SK-N-SH (cell line): ENCODE results near the gene PLA2G4B. TPM values are rescaled to one million over a fixed set of nuclear protein-coding genes. Genes with fewer than 3 reads are reported as not detected.

ENCODE experiments used
- CTCF ChIA-PET: fragments of 300-600, 350-600 bp; formaldehyde crosslinking; extraction: SDS; loops from one replicate; lab custom pipeline; 2021; lab: Yijun Ruan, JAX
- POLR2A ChIA-PET: fragments of 350-600 bp; sonication (Branson Sonifier 250); formaldehyde crosslinking; extraction: SDS; loops from one replicate; lab custom pipeline; 2020; ENCODE audit warnings: antibody characterized with exemption, inconsistent platforms; lab: Yijun Ruan, JAX
- DNase-seq: peaks from one replicate; pipeline ENCODE4 v3.0.0; 2012
- H2AFZ ChIP-seq: fragments of 200-600 bp; sonication (generic); 2 replicates; pipeline ENCODE4 v1.8.1; 2016; ENCODE audit warnings: antibody characterized with exemption, mild to moderate bottlenecking, low read depth
- H3F3A ChIP-seq: fragments of 200-600 bp; sonication (generic); replicated peaks from 2 replicates; pipeline ENCODE3; 2016; ENCODE audit warnings: antibody characterized with exemption, mild to moderate bottlenecking; ENCODE audit not compliant: insufficient read depth
- H3K27ac ChIP-seq, 2 experiments: fragments of 200-500 bp in 1 of 2; fragments of 200-600 bp in 1 of 2; sonication (Bioruptor generic) in 1 of 2; sonication (generic), shearing (Covaris generic) in 1 of 2; 2 replicates each; pipeline versions ENCODE4 v1.5.1 to v1.6.1; 2014 to 2016; ENCODE audit warnings: low read depth in 2 of 2, inconsistent platforms in 1 of 2, low read length in 1 of 2, mild to moderate bottlenecking in 1 of 2, mixed read lengths in 1 of 2
- H3K27me3 ChIP-seq: fragments of 200-600 bp; sonication (generic), shearing (Covaris generic); 2 replicates; pipeline ENCODE4 v1.6.1; 2016; ENCODE audit warnings: mixed run types; ENCODE audit not compliant: insufficient read depth
- H3K36me3 ChIP-seq, 2 experiments: fragments of 200-500 bp in 1 of 2; fragments of 200-600 bp in 1 of 2; sonication (Bioruptor generic) in 1 of 2; sonication (generic) in 1 of 2; replicated peaks in 1 of 2; 2 replicates each; pipeline versions ENCODE3 to v1.5.1; 2014 to 2016; ENCODE audit warnings: low read length in 1 of 2, mild to moderate bottlenecking in 1 of 2; ENCODE audit not compliant: insufficient read depth in 2 of 2, control insufficient read depth in 1 of 2
- H3K4me1 ChIP-seq, 2 experiments: fragments of 200-500 bp in 1 of 2; fragments of 200-600 bp in 1 of 2; sonication (Bioruptor generic) in 1 of 2; sonication (generic), shearing (Covaris generic) in 1 of 2; 2 replicates each; pipeline versions ENCODE4 v1.5.1 to v1.6.1; 2014 to 2016; ENCODE audit warnings: low read depth in 1 of 2, low read length in 1 of 2, mixed run types in 1 of 2; ENCODE audit not compliant: insufficient read depth in 2 of 2, control insufficient read depth in 1 of 2
- H3K4me2 ChIP-seq: fragments of 200-600 bp; sonication (generic), shearing (Covaris generic); 2 replicates; pipeline ENCODE4 v1.6.1; 2017; ENCODE audit warnings: mixed run types
- H3K4me3 ChIP-seq, 2 experiments: fragments of 200-500 bp in 1 of 2; fragments of 200-600 bp in 1 of 2; sonication (Bioruptor generic) in 1 of 2; sonication (generic), shearing (Covaris generic) in 1 of 2; 2 replicates each; pipeline versions ENCODE4 v1.5.1 to v1.8.1; 2014 to 2016; ENCODE audit warnings: low read depth in 2 of 2, inconsistent platforms in 1 of 2, low read length in 1 of 2, mild to moderate bottlenecking in 1 of 2, mixed read lengths in 1 of 2, moderate library complexity in 1 of 2
- H3K79me2 ChIP-seq: fragments of 200-600 bp; sonication (generic); 2 replicates; pipeline ENCODE4 v1.8.1; 2017; ENCODE audit warnings: mild to moderate bottlenecking; ENCODE audit not compliant: insufficient read depth
- H3K9ac ChIP-seq: fragments of 200-600 bp; sonication (generic); 2 replicates; pipeline ENCODE4 v1.6.1; 2017; ENCODE audit warnings: mixed run types
- H3K9me2 ChIP-seq: fragments of 200-600 bp; sonication (generic); 2 replicates; pipeline ENCODE4 v1.6.1; 2017; ENCODE audit warnings: mixed run types
- H3K9me3 ChIP-seq: fragments of 200-600 bp; sonication (generic); 2 replicates; pipeline ENCODE4 v1.6.1; 2017; ENCODE audit warnings: mixed run types, mild to moderate bottlenecking, moderate library complexity
- H4K20me1 ChIP-seq: fragments of 200-600 bp; sonication (generic); 2 replicates; pipeline ENCODE4 v1.6.1; 2017; ENCODE audit warnings: mild to moderate bottlenecking, mixed run types; ENCODE audit not compliant: insufficient read depth
- CHD2 ChIP-seq: fragments of 150-350 bp; IDR thresholded peaks from 2 replicates; pipeline ENCODE4 v1.6.1; 2018; ENCODE audit warnings: low read length; ENCODE audit not compliant: partially characterized antibody
- CTCF ChIP-seq: fragments of 200-600 bp; sonication (generic); IDR thresholded peaks from 2 replicates; pipeline ENCODE4 v1.6.1; 2017; ENCODE audit warnings: antibody characterized with exemption, mild to moderate bottlenecking, moderate library complexity
- FOSL2 ChIP-seq: IDR thresholded peaks from 2 replicates; pipeline ENCODE4 v1.4.0; 2012; ENCODE audit warnings: low read depth, mild to moderate bottlenecking, moderate library complexity, borderline replicate concordance
- FOXJ3 ChIP-seq: sonication (generic); formaldehyde crosslinking; IDR thresholded peaks from 2 replicates; pipeline ENCODE4 v1.5.1; 2020; ENCODE audit warnings: mild to moderate bottlenecking, missing genetic modification reagents
- JUND ChIP-seq: IDR thresholded peaks from 2 replicates; pipeline ENCODE4 v1.4.0; 2012
- MAX ChIP-seq: IDR thresholded peaks from 2 replicates; pipeline ENCODE4 v1.4.0; 2012; ENCODE audit warnings: low read depth
- MEF2A ChIP-seq: IDR thresholded peaks from 2 replicates; pipeline ENCODE4 v1.4.0; 2012; ENCODE audit warnings: low read depth, borderline replicate concordance
- NFIC ChIP-seq: IDR thresholded peaks from 2 replicates; pipeline ENCODE4 v1.4.0; 2012; ENCODE audit warnings: borderline replicate concordance
- POLR2AphosphoS5 ChIP-seq: IDR thresholded peaks from 2 replicates; pipeline ENCODE4 v1.6.1; 2012; ENCODE audit warnings: low read depth, low read length
- RAD21 ChIP-seq: IDR thresholded peaks from 2 replicates; pipeline ENCODE4 v1.6.1; 2012; ENCODE audit warnings: mild to moderate bottlenecking, low read length
- RCOR1 ChIP-seq: fragments of 150-350 bp; IDR thresholded peaks from 2 replicates; pipeline ENCODE4 v1.6.1; 2017; ENCODE audit warnings: antibody characterized with exemption, low read length
- RFX5 ChIP-seq: IDR thresholded peaks from 2 replicates; pipeline ENCODE4 v1.6.1; 2012; ENCODE audit warnings: mild to moderate bottlenecking, improper control_type of control experiment, low read length
- RXRA ChIP-seq: IDR thresholded peaks from 2 replicates; pipeline ENCODE4 v1.4.0; 2012; ENCODE audit warnings: low read depth, mild to moderate bottlenecking, borderline replicate concordance
- TCF12 ChIP-seq: IDR thresholded peaks from 2 replicates; pipeline ENCODE4 v1.4.0; 2012
- YY1 ChIP-seq: IDR thresholded peaks from 2 replicates; pipeline ENCODE4 v1.4.0; 2012; ENCODE audit warnings: low read depth, mild to moderate bottlenecking
- ZBTB33 ChIP-seq: IDR thresholded peaks from 2 replicates; pipeline ENCODE4 v1.4.0; 2012; ENCODE audit warnings: low read depth, borderline replicate concordance
- WGBS: methylation state at CpG from one replicate; pipeline ENCODE4 v1.1.6; 2017; ENCODE audit warnings: low lambda C conversion rate; 5-methylcytosine and 5-hydroxymethylcytosine counted together
- polyA plus RNA-seq, 3 experiments: library from polyadenylated mRNA; depleted of rRNA; stranded (reverse); fragments of >200 nt; gene quantifications; 2 replicates each; pipeline ENCODE4 v1.2.3, GENCODE V29; 2012
- TF ChIP-seq, protein P1 (sequence below): fragments of 150-350 bp; IDR thresholded peaks from 2 replicates; pipeline ENCODE4 v1.6.1; 2017; ENCODE audit warnings: antibody characterized with exemption, low read length, low read depth, borderline replicate concordance
- TF ChIP-seq, protein P2 (sequence below): IDR thresholded peaks from 2 replicates; pipeline ENCODE4 v1.4.0; 2012; ENCODE audit warnings: low read depth, borderline replicate concordance
- TF ChIP-seq, protein P3 (sequence below): IDR thresholded peaks from 2 replicates; pipeline ENCODE4; 2012
- TF ChIP-seq, protein P4 (sequence below): fragments of 150-350 bp; IDR thresholded peaks from 2 replicates; pipeline ENCODE4 v1.6.1; 2016; ENCODE audit warnings: mild to moderate bottlenecking, low read depth, low read length

PLA2G4B gene
- polyA plus RNA-seq, 1 of the 3 experiments (the other 2 are of a cell fraction): 5.3 TPM

DNA sequence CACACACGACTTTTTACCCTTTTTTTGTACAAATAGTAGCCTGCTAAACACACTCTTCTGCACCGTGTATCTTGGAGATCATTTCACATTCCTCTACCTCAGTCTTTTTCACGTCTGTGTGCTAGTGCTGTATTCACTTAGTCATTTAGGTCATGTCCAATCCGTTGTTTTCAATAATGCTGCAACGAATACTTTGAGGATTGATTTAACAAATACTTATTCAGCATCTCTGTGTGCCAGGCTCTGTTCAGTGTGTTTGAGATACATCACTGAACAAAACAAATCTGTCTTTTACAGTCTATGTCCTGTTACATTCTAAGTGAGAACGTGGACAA is 9.9 kb upstream of the PLA2G4B start (continued):
- TF ChIP-seq, protein P1, sequence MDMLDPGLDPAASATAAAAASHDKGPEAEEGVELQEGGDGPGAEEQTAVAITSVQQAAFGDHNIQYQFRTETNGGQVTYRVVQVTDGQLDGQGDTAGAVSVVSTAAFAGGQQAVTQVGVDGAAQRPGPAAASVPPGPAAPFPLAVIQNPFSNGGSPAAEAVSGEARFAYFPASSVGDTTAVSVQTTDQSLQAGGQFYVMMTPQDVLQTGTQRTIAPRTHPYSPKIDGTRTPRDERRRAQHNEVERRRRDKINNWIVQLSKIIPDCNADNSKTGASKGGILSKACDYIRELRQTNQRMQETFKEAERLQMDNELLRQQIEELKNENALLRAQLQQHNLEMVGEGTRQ: no peak
- TF ChIP-seq, all 33 proteins: peak for 0

DNA sequence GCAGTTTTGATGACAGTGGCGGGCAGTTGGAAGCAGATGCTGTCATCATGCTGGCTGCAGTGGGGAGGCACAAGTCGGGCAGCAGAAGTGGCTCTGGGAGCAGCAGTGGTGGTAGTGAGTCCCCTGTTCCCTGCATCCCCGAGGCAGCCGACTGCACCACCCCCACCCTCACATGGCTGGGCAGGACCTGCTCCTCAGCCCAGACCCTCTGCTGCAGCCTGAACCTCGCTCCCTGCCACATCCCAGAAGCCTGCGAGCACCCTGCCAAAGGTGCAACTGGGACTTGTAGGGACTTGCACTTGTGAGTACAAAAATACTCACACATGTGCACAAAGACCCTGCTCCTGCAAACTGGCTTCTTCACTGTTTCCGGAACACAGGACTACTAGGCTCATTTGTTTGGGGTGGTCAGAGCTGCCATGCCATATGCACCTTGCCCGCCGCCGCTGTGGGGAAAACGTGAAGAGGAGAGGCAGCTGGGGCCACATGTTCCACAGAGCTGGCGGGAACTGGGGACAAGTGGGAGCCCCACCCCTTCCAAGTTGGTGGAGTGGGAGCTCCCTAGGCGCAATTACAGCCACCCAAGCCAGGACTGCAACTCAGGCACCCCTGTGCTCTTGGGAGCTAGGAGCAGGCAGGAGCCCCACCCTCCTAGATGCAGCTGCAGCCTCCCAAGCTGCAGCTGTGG is 8.5 kb upstream of the PLA2G4B start:
- Histone ChIP-seq H3K27ac (no peak overlapping the region), H3F3A (no peaks in the 10 kb centered on the region), H3K9me2 (no peaks in the 10 kb centered on the region), H3K79me2 (no peaks in the 10 kb centered on the region), H4K20me1 (no peaks in the 10 kb centered on the region), H3K4me2 (no peak overlapping the region), H3K36me3 (peaks cover 0 to 10% of the 10 kb centered on the region in 2 experiments), H2AFZ (no peak overlapping the region), H3K9me3 (no peaks in the 10 kb centered on the region), H3K4me3 (no peak overlapping the region), H3K27me3 (no peaks in the 10 kb centered on the region), H3K4me1 (peaks cover 3 to 4% of the 10 kb centered on the region in 2 experiments; a peak in 3 of 4 replicates), H3K9ac (no peak overlapping the region)
- POLR2A ChIA-PET: no interaction called here
- 93% methylated on average over 7 of the region's 13 CpGs for WGBS
- DNase-seq: no peak
- TF ChIP-seq POLR2AphosphoS5 (no peak), JUND (no peak), RXRA (no peak), RFX5 (no peak), CTCF (no peak), CHD2 (no peak), RAD21 (no peak), MEF2A (no peak), YY1 (no peak), FOXJ3 (no peak), FOSL2 (no peak), TCF12 (no peak), ZBTB33 (no peak), MAX (no peak), NFIC (no peak), RCOR1 (no peak)
- TF ChIP-seq, protein P2, sequence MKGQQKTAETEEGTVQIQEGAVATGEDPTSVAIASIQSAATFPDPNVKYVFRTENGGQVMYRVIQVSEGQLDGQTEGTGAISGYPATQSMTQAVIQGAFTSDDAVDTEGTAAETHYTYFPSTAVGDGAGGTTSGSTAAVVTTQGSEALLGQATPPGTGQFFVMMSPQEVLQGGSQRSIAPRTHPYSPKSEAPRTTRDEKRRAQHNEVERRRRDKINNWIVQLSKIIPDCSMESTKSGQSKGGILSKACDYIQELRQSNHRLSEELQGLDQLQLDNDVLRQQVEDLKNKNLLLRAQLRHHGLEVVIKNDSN: no peak
- TF ChIP-seq, protein P1: no peak
- TF ChIP-seq, protein P3, sequence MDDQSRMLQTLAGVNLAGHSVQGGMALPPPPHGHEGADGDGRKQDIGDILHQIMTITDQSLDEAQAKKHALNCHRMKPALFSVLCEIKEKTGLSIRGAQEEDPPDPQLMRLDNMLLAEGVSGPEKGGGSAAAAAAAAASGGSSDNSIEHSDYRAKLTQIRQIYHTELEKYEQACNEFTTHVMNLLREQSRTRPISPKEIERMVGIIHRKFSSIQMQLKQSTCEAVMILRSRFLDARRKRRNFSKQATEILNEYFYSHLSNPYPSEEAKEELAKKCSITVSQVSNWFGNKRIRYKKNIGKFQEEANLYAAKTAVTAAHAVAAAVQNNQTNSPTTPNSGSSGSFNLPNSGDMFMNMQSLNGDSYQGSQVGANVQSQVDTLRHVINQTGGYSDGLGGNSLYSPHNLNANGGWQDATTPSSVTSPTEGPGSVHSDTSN: no peak
- TF ChIP-seq, protein P4, sequence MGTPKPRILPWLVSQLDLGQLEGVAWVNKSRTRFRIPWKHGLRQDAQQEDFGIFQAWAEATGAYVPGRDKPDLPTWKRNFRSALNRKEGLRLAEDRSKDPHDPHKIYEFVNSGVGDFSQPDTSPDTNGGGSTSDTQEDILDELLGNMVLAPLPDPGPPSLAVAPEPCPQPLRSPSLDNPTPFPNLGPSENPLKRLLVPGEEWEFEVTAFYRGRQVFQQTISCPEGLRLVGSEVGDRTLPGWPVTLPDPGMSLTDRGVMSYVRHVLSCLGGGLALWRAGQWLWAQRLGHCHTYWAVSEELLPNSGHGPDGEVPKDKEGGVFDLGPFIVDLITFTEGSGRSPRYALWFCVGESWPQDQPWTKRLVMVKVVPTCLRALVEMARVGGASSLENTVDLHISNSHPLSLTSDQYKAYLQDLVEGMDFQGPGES: no peak
- CTCF ChIA-PET: interaction anchor here (3.1 kb wide), 1 partner anchor 75 kb away, joined by 16 read pairs; no protein-coding TSS in a partner anchor
